Ascending aorta (tissue), 2 donors: ENCODE results near the gene RNASE8. TPM values are rescaled to one million over a fixed set of nuclear protein-coding genes. Genes with fewer than 3 reads are reported as not detected.
"Not testable (repeated sequence)": the region's sequence is repeated elsewhere in the genome, so short reads cannot be mapped to it uniquely, and the experiment has no call there.

Experiments used
- DNase-seq, 2 donors: peaks; one replicate each; pipeline ENCODE4 v3.0.0-alpha.2; 2019; ENCODE audit warnings: low spot score in 2 of 2
- H3K27ac ChIP-seq, 2 donors: fragments of 200-600 bp; sonication (generic); one replicate each; pipeline ENCODE4 v1.5.1; 2016 to 2017; ENCODE audit warnings: mild to moderate bottlenecking in 1 of 2
- H3K27me3 ChIP-seq: fragments of 200-600 bp; sonication (generic); one replicate; pipeline ENCODE4 v1.5.1; 2017
- H3K36me3 ChIP-seq, 2 donors: fragments of 200-600 bp; sonication (generic); one replicate each; pipeline ENCODE4 v1.5.1; 2016
- H3K4me1 ChIP-seq, 2 donors: fragments of 200-600 bp; sonication (generic); one replicate each; pipeline ENCODE4 v1.5.1; 2016 to 2017; ENCODE audit warnings: mild to moderate bottlenecking in 1 of 2
- H3K4me3 ChIP-seq, 2 donors: fragments of 200-600 bp; sonication (generic); one replicate each; pipeline ENCODE4 v1.5.1; 2016 to 2017; ENCODE audit warnings: mild to moderate bottlenecking in 1 of 2
- H3K9me3 ChIP-seq, 2 donors: fragments of 200-600 bp; sonication (generic); one replicate each; pipeline ENCODE4 v1.5.1; 2016
- intact Hi-C: fragments of 100-400 bp; cut with DNase I; formaldehyde crosslinking; loops from one replicate; pipeline ENCODE4 v1.15.1; 2023
- total RNA-seq: library from RNA; depleted of rRNA; stranded (reverse); fragments of >200 nt; gene quantifications from one replicate; pipeline ENCODE4 v1.1.0, GENCODE V29; 2016
- TF ChIP-seq, protein P1 (sequence below), 3 experiments: fragments of 200-600 bp in 2 of 3; fragments of 450-650 bp in 1 of 3; sonication (generic) in 2 of 3; IDR thresholded peaks; one replicate each; pipeline ENCODE4 v1.5.1; 2016 to 2019; ENCODE audit warnings: antibody characterized with exemption in 3 of 3, mild to moderate bottlenecking in 1 of 3, moderate library complexity in 1 of 3

Gene RNASE8
- total RNA-seq, 1 donor from 2014 or later: not detected

- DNase-seq: peak in 1 of 2 donors; percentile 85
- Histone ChIP-seq H3K4me3 (peak overlapping the region in 1 of 2 donors; percentile 12), H3K4me1 (peaks cover 5 to 16% of the 10 kb centered on the region in 2 donors), H3K9me3 (no peaks in the 10 kb centered on the region), H3K27me3 (no peaks in the 10 kb centered on the region), H3K27ac (peak overlapping the region; percentile 67 to 80), H3K36me3 (no peaks in the 10 kb centered on the region)
- intact Hi-C loops: loop anchor here (1.0 kb wide), 1 partner anchor 12 kb away; no protein-coding TSS in a partner anchor
- TF ChIP-seq, protein P1, sequence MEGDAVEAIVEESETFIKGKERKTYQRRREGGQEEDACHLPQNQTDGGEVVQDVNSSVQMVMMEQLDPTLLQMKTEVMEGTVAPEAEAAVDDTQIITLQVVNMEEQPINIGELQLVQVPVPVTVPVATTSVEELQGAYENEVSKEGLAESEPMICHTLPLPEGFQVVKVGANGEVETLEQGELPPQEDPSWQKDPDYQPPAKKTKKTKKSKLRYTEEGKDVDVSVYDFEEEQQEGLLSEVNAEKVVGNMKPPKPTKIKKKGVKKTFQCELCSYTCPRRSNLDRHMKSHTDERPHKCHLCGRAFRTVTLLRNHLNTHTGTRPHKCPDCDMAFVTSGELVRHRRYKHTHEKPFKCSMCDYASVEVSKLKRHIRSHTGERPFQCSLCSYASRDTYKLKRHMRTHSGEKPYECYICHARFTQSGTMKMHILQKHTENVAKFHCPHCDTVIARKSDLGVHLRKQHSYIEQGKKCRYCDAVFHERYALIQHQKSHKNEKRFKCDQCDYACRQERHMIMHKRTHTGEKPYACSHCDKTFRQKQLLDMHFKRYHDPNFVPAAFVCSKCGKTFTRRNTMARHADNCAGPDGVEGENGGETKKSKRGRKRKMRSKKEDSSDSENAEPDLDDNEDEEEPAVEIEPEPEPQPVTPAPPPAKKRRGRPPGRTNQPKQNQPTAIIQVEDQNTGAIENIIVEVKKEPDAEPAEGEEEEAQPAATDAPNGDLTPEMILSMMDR (IDR thresholded peaks at IDR 0.05): no peak
Observed at GRCh38 chr14:21038441-21039422, 18.9 kb upstream of the RNASE8 start.

GRCh38 chr14:21039585-21040369, 17.8 kb upstream of the RNASE8 start:
- H3K36me3 ChIP-seq: no peaks in the 10 kb centered on the region
- TF ChIP-seq, protein P1 (IDR thresholded peaks at IDR 0.05): peak; percentile 68 to 82 (median 73)
- peak overlapping the region; percentile 67 to 80 for H3K27ac ChIP-seq
- H3K9me3 ChIP-seq: no peaks in the 10 kb centered on the region
- no peak for DNase-seq
- H3K4me1 ChIP-seq: peaks cover 5 to 16% of the 10 kb centered on the region in 2 donors
- peak overlapping the region in 1 of 2 donors; percentile 12 for H3K4me3 ChIP-seq
- intact Hi-C loops: loop anchor here (1.0 to 5.0 kb wide), 3 partner anchors 13 to 182 kb away; no protein-coding TSS in a partner anchor
- H3K27me3 ChIP-seq: no peaks in the 10 kb centered on the region

DNA sequence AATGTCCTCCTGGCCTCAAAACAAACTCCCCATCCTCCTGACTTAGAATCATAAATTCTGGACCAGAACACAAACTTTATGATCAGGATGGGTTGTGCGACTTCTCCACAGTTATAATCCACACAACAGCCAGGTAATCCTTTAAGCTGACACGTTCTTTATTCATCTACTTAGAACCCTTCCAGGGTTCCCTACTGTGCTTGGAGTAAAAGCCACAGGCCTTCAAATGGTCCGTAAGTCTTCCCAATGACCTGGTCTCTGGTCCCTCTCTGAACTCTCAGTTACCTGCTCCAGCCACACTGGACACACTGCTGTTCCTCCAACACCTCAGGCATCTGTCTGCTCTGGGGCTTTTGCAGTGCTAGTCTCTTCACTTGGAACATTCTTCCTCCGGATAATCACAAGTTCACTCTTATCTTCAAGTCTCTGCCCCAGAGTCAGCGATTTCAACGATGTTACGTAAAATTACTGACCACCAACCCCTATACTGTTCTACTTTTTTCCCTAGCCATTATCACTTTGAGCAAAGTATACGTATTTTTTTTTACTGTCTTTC, 17.2 kb upstream of the RNASE8 start:
- H3K4me1 ChIP-seq: peaks cover 5 to 16% of the 10 kb centered on the region in 2 donors
- intact Hi-C loops: loop anchor here (1.0 to 5.0 kb wide), 2 partner anchors 26 to 183 kb away; no protein-coding TSS in a partner anchor
- H3K27me3 ChIP-seq: no peaks in the 10 kb centered on the region
- H3K27ac ChIP-seq: no peak overlapping the region
- H3K9me3 ChIP-seq: no peaks in the 10 kb centered on the region
- TF ChIP-seq, protein P1 (IDR thresholded peaks at IDR 0.05): no peak
- no peak overlapping the region for H3K4me3 ChIP-seq
- no peak for DNase-seq
- H3K36me3 ChIP-seq: no peaks in the 10 kb centered on the region

GRCh38 chr14:21040941-21041340, 16.7 kb upstream of the RNASE8 start:
- DNase-seq, H3K27me3 ChIP-seq, H3K36me3 ChIP-seq, H3K9me3 ChIP-seq, H3K27ac ChIP-seq, H3K4me3 ChIP-seq: not testable (repeated sequence)
- intact Hi-C loops: loop anchor here (1.0 to 5.0 kb wide), 2 partner anchors 27 to 184 kb away; no protein-coding TSS in a partner anchor
- peaks cover 5 to 16% of the 10 kb centered on the region in 2 donors for H3K4me1 ChIP-seq

DNA sequence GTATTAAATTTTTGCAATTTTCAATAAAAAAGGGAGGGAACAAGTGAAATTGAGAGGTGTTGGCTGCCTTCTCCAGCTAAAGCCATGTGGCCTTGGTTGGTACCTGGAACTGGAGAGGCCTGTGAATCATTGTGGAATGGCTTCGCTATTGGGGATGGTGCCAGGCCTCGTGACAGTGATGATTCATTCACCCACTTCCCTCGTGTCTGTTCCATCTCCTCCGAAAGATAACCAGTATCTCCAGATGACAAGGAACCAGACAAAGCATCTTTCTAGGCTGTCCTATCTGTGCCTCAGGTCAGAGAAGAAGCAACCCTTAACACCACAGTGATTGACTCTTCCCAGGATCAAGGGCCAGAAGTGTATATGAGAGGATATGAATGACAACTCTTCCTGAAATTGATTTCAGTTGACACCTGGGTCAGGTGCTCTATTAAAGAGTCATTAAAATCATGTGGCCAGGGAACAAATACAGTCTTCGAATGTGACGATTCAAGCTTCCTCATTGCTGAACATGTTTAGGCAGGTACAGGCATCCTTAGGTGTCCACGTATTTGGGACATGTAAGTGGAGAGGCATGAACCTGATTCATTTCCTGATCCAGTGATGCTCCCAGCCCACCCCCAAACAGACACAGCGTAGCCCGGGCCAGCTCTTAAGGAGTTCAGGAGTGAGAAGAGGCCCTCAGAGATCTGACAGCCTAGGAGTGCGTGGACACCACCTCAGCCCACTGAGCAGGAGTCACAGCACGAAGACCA, 15.8 kb upstream of the RNASE8 start, which contains the start of gene RNASE7:
RNASE7 (plus strand) TSS at position 687 of the 758 bp plus-strand sequence. CDS start 631 bp downstream, outside the sequence.
- intact Hi-C loops: loop anchor here (5.0 kb wide), 1 partner anchor 185 kb away; no protein-coding TSS in a partner anchor
- no peaks in the 10 kb centered on the region for H3K9me3 ChIP-seq
- H3K36me3 ChIP-seq: no peaks in the 10 kb centered on the region
- H3K27ac ChIP-seq: no peak within 1 kb of the TSS
- no peak for DNase-seq
- peaks cover 5 to 16% of the 10 kb centered on the region in 2 donors for H3K4me1 ChIP-seq
- no peak within 1 kb of the TSS for H3K4me3 ChIP-seq
- no peaks in the 10 kb centered on the region for H3K27me3 ChIP-seq
- TF ChIP-seq, protein P1 (IDR thresholded peaks at IDR 0.05): no peak
